ENCODE data around the gene TAF11L3. TPM values are rescaled to one million over a fixed set of nuclear protein-coding genes. Genes with fewer than 3 reads are reported as not detected.
A peak's percentile ranks its signal among the peaks of the same experiment; 100 is the strongest.
"Not testable (repeated sequence)": the region's sequence is repeated elsewhere in the genome, so short reads cannot be mapped to it uniquely, and the experiment has no call there.

TAF11L3 gene
- total RNA-seq, 2 experiments from 2014 or later: not detected

DNA sequence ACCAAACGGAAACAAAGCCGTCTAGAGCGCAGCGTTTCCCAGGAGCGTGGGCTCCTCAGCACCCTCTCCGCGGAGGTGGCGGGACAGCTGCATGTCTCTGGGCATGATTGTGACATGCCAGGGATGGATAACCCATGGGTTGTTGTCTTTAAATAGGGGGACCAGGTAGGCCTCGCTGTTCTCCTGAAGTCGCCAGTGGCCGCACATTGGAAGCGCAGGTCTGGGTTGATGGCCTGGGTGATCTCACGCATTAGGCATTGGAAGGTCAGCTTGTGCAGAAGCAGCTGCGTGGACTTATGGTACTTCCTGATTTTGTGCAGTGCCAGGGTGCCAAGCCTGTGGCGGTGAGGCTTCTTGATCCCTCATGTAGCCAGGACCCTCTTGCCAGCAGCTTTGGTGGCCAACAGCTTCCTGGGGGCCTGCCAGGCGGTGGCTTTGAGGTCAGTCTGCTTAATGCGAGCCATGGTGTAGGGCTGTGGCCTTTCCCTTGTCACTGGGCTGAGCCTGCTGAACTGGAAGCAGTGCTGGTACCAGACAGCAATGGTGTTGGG, 6.3 kb upstream of the TAF11L3 start:
- Mint-ChIP-seq H3K4me1 (no peaks in the 10 kb centered on the region), H3K27ac (no peak overlapping the region), H3K4me3 (no peak overlapping the region), H3K36me3 (ENCODE audit: low read depth) (no peaks in the 10 kb centered on the region), H3K9me3 (no peaks in the 10 kb centered on the region), H3K27me3 (no peaks in the 10 kb centered on the region)
- no peak for DNase-seq
- ChIA-PET CTCF (no interaction called here), POLR2A (no interaction called here)

DNA sequence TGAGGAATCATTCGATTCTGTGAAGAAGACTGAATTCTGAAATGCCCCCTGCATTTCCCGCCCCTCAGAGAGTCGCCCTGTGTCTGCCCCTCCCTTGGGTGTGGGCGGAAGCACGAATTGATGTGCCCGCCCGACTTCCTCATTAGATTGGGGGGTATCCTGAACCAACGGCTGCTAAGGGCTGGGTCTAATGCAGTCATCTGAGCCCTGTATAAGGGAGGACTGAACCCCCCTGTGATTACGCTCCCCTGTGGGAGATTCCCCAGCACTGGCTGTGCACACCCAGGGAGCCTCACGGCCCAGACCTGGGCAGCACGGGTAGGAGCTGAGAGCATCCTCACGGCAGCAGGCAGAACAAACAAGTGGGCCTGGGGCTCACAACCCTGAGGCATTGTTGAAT, 641 bp upstream of the TAF11L3 start:
- H3K36me3 Mint-ChIP-seq (ENCODE audit: low read depth); H3K4me3 Mint-ChIP-seq; H3K9me3 Mint-ChIP-seq; H3K4me1 Mint-ChIP-seq; H3K27me3 Mint-ChIP-seq; DNase-seq; H3K27ac Mint-ChIP-seq; CTCF ChIA-PET; POLR2A ChIA-PET: not testable (repeated sequence)

DNA sequence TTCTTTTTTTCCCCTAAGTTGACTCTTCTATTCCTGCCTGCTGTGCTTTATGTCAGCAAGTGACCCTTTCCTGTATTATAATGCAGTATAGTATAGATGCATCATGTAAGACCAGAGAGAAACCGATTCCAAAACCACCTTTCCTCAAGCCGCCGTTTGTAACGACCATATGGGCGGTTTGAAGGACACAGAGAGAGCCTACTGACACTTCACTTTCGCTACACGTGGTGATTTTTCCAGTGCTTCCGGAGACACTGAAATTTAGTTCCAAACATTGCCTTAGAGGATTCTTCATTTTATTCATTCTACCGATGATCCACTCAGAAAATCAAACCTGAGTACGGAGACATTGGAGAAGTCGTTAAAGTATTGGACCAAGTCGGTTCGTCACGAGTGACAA, 1.3 kb downstream of the TAF11L3 start:
- H3K27me3 Mint-ChIP-seq; POLR2A ChIA-PET; H3K4me3 Mint-ChIP-seq; H3K27ac Mint-ChIP-seq; H3K9me3 Mint-ChIP-seq; H3K36me3 Mint-ChIP-seq (ENCODE audit: low read depth); CTCF ChIA-PET; H3K4me1 Mint-ChIP-seq: not testable (repeated sequence)
- peak; percentile 40 for DNase-seq

DNA sequence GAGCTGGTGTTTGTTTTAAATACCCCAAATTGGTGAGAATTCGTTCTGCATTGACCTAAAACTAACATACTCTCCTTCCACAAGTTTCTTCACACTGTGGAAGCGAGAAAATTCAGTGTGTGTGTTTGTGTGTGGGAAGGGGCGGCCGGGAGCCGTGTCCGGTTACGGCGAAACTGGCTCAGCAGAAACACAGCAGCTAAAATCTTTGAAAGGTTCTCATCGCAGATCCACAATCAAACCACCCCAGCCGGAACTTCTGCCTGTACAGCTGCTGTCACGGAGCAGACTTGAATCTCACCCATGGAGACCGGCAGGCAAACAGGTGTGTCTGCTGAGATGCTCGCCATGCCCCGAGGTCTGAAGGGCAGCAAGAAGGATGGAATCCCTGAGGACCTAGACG, 3.3 kb downstream of the TAF11L3 start, which contains the start of gene TAF11L4:
Gene TAF11L4 (plus strand): TSS at position 301 of the 400 bp plus-strand sequence.
- H3K27me3 Mint-ChIP-seq; CTCF ChIA-PET; H3K4me3 Mint-ChIP-seq; H3K9me3 Mint-ChIP-seq; POLR2A ChIA-PET; DNase-seq; H3K4me1 Mint-ChIP-seq; H3K27ac Mint-ChIP-seq; H3K36me3 Mint-ChIP-seq (ENCODE audit: low read depth): not testable (repeated sequence)

DNA sequence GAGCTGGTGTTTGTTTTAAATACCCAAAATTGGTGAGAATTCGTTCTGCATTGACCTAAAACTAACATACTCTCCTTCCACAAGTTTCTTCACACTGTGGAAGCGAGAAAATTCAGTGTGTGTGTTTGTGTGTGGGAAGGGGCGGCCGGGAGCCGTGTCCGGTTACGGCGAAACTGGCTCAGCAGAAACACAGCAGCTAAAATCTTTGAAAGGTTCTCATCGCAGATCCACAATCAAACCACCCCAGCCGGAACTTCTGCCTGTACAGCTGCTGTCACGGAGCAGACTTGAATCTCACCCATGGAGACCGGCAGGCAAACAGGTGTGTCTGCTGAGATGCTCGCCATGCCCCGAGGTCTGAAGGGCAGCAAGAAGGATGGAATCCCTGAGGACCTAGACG, 6.8 kb downstream of the TAF11L3 start, which contains the start of gene TAF11L5:
Gene TAF11L5 (plus strand): TSS at position 301 of the 400 bp plus-strand sequence.
- POLR2A ChIA-PET; H3K36me3 Mint-ChIP-seq (ENCODE audit: low read depth); H3K27ac Mint-ChIP-seq; DNase-seq; H3K9me3 Mint-ChIP-seq; H3K27me3 Mint-ChIP-seq; CTCF ChIA-PET; H3K4me3 Mint-ChIP-seq; H3K4me1 Mint-ChIP-seq: not testable (repeated sequence)

DNA sequence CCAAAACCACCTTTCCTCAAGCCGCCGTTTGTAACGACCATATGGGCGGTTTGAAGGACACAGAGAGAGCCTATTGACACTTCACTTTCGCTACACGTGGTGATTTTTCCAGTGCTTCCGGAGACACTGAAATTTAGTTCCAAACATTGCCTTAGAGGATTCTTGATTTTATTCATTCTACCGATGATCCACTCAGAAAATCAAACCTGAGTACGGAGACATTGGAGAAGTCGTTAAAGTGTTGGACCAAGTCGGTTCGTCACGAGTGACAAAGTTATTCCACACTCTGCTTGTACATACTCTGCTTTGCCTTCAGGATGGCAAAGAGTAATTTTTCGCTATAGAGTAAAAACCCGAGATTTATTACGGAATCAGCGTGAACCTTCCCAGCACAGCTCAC, 8.3 kb downstream of the TAF11L3 start:
- H3K4me3 Mint-ChIP-seq; H3K4me1 Mint-ChIP-seq; H3K27me3 Mint-ChIP-seq; POLR2A ChIA-PET; H3K27ac Mint-ChIP-seq; CTCF ChIA-PET; H3K36me3 Mint-ChIP-seq (ENCODE audit: low read depth); H3K9me3 Mint-ChIP-seq: not testable (repeated sequence)
- peak; percentile 17 for DNase-seq

DNA sequence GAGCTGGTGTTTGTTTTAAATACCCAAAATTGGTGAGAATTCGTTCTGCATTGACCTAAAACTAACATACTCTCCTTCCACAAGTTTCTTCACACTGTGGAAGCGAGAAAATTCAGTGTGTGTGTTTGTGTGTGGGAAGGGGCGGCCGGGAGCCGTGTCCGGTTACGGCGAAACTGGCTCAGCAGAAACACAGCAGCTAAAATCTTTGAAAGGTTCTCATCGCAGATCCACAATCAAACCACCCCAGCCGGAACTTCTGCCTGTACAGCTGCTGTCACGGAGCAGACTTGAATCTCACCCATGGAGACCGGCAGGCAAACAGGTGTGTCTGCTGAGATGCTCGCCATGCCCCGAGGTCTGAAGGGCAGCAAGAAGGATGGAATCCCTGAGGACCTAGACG, 10.2 kb downstream of the TAF11L3 start, which contains the start of gene TAF11L6:
Gene TAF11L6 (plus strand): TSS at position 301 of the 400 bp plus-strand sequence.
- H3K4me3 Mint-ChIP-seq, H3K27ac Mint-ChIP-seq, POLR2A ChIA-PET: not testable (repeated sequence)

More for the DNA sequence above, 10.2 kb downstream of the TAF11L3 start, which contains the start of gene TAF11L6:
- H3K9me3 Mint-ChIP-seq; H3K27me3 Mint-ChIP-seq; H3K4me1 Mint-ChIP-seq; CTCF ChIA-PET; DNase-seq; H3K36me3 Mint-ChIP-seq (ENCODE audit: low read depth): not testable (repeated sequence)

Other genes starting within 250 kb of the TAF11L3 start
- not detected for gene TAF11L2, start 20.1 kb upstream of the TAF11L3 start, total RNA-seq
- not detected for gene TAF11L4, start 3.4 kb downstream of the TAF11L3 start, total RNA-seq
- not detected for gene TAF11L5, start 6.9 kb downstream of the TAF11L3 start, total RNA-seq
- not detected for gene TAF11L6, start 10.3 kb downstream of the TAF11L3 start, total RNA-seq
- not detected for gene TAF11L7, start 67.4 kb downstream of the TAF11L3 start, total RNA-seq
- gene TAF11L8, start 72.6 kb downstream of the TAF11L3 start, total RNA-seq: not detected
- gene TAF11L9, start 76.0 kb downstream of the TAF11L3 start, total RNA-seq: not detected
- gene TAF11L10, start 79.5 kb downstream of the TAF11L3 start, total RNA-seq: not detected
- not detected for gene TAF11L11, start 85.8 kb downstream of the TAF11L3 start, total RNA-seq
- gene TAF11L12, start 92.0 kb downstream of the TAF11L3 start, total RNA-seq: not detected
- not detected for gene TAF11L13, start 113.7 kb downstream of the TAF11L3 start, total RNA-seq
- gene TAF11L14, start 116.1 kb downstream of the TAF11L3 start, total RNA-seq: not detected